GM10266 (cell line): ENCODE measurements around the gene NCBP3.

Experiments used
- DNase-seq: peaks from one replicate; pipeline ENCODE4 v3.0.0; 2012; ENCODE audit errors: extremely low spot score
- TF ChIP-seq, protein P1 (sequence below): IDR thresholded peaks from 2 replicates; pipeline ENCODE4 v1.5.1; 2012; ENCODE audit warnings: mild to moderate bottlenecking, low read depth; ENCODE audit not compliant: control insufficient read depth, insufficient read depth; ENCODE audit errors: missing control alignments

Gene NCBP3

DNA sequence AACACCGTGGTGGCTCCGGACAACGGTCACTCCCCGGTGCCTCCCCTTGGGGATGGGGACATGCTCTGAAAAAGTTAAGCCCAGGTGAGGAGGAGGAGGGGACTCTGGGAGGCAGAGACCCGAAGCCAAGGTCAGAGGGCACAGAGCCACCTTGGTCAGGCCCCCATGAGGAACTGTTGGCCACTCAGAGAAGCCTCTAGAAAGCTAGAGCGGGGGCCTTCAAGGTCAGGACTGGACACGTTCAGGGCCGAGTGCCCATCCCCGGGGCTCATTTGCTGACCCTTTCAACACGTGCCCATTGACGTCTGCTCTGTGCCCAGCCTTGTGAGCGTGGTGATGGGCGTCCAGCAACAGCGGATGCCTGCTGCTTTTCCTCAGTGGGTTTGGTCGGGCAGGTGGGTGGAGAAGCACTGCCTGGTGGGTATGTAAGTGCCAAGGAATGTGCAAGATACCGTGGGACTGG is 84.1 kb downstream of the NCBP3 start:
- TF ChIP-seq, protein P1, sequence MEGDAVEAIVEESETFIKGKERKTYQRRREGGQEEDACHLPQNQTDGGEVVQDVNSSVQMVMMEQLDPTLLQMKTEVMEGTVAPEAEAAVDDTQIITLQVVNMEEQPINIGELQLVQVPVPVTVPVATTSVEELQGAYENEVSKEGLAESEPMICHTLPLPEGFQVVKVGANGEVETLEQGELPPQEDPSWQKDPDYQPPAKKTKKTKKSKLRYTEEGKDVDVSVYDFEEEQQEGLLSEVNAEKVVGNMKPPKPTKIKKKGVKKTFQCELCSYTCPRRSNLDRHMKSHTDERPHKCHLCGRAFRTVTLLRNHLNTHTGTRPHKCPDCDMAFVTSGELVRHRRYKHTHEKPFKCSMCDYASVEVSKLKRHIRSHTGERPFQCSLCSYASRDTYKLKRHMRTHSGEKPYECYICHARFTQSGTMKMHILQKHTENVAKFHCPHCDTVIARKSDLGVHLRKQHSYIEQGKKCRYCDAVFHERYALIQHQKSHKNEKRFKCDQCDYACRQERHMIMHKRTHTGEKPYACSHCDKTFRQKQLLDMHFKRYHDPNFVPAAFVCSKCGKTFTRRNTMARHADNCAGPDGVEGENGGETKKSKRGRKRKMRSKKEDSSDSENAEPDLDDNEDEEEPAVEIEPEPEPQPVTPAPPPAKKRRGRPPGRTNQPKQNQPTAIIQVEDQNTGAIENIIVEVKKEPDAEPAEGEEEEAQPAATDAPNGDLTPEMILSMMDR = no peak
- no peak for DNase-seq

DNA sequence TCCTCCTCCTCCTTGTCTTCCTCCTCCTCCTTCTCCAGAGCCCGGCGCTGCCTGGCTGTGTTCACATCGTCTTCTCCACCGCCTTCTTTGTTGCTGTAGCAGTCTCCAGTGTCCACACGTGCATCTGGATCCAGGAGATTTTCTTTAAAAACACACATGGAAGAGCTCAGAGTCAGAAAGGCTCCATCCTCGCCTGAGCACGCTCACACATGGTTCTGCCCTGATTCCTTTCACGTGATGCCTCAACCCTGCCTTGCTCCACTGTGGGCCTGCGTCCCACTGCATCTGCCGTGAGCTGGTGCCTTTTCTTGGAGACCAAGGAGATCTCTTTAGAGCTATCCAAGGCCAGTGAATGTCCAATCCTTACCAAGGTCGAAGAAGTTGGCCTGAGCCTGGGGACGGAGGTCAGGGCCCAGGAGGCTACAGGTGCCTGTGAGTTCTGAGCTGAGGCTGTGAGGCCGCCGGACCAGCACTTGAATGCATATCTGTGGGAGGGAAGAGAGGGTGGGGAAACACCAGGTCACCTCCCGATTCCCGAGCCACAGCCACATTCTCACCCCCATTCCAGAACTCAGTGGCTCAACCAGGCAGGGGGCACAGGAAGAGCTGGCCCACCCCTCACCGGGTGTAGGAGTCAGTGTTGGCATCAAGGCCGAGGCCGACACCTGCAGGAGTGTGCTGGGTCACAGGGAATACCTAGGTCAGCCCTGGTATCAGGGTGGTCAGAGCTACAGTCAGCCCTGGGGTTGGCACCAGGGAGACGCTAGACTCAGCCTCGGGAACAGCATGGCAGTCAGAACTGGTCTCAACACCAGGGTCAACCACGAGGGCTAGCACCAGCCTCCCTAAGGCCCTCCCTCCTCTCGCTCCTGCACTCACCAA is 84.8 kb downstream of the NCBP3 start:
- no peak for DNase-seq
- TF ChIP-seq, protein P1 = no peak

DNA sequence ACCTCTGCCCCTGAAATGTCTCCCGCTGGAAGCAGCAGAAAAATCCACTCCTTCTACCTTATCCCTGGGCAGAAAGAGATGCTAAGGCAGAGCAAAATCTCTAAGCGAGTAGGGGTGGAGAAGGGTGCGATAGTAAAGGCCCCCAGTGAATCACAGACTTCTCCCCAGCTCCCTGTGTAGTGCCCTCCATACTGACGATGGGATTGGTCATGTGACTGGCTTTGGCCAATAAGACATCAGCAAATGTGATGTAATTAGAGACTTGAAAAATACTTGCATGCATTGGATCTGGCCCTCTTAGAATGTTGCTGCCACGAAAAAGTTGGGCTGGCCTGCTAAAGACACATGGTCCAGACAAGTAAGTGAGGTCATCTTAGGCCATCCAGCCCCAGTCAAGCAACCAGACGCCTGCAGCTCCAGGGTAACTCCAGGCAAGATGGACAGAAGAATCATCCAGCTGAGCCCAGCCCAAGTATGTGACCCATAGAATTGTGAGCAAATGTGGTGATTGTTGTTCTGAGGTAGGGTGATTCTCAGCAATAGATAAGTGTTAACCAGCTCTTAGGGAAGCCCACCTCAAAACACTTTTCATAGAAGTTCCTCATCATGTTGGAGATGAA is 86.3 kb downstream of the NCBP3 start:
- DNase-seq = no peak
- TF ChIP-seq, protein P1 = no peak

DNA sequence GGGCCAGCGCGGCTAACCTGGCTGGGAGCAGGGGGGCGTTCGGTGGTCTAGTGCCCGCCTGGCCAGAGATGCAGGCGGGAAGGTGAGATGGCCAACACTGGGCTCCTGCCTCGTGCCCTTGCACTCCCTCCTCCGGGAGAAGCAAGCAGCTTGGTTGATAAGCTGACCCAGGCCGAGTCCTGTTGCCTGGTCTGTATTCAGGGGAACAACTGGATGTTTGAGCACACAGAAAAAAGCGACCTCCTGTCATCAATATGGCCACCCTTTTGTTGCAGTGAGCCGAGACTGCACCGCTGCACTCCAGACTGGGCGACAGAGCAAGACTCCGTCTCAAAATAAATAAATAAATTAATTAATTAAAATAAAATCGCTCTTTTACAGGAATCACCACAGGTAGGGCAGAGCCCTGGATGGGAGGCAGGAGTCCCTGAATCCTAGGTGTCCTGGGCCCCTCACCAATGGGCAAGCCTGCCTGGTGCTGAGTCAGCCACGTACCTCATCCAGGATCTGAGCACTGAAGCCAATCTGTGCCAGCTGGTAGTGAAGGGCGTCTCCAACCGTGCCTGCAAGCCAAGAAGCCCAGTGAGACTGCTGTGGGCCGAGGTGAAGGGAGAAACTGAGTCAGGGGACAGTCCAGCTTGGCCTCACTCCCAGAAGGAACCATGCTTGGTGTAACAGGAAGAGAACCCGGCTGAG is 90.6 kb downstream of the NCBP3 start:
- TF ChIP-seq, protein P1 = no peak

DNA sequence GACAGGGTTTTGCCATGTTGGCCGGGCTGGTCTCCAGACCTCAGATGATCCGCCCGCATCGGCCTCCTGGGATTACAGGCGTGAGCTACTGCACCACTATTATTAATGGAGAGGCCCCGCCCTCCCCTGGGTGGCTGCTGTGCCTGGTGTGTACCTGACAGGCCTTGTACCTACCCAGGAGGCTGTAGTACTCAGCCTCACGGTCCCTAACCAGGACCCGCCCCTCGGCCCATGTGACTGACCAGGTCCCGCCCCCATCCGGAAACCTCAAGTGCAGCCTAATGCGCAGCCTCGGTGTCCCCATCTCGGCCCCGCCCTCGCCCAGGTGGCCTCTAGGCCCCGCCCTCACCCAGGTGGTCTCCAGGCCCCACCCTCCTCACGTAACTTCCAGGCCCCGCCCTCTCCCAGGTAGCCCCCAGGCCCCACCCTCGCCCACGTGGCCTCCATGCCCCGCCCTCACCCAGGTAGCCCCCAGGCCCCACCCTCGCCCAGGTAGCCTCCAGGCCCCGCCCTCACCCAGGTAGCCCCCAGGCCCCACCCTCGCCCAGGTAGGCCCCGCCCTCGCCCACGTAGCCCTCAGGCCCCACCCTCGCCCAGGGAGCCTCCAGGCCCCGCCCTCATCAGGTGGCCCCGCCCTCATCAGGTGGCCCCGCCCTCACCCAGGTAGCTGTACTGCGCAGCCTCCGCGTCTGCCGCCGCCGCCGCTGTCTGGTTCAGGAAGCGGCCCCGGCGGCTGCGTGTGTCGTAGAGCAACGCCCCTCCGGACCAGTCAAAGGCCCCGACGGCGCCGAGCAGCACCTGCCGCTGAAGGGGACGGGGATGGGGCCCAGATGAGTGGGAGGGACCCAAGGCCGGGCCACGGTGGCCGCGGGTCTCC is 91.3 kb downstream of the NCBP3 start:
- no peak for DNase-seq
- TF ChIP-seq, protein P1 = no peak

More for the DNA sequence above, 90.6 kb downstream of the NCBP3 start:
- no peak for DNase-seq

DNA sequence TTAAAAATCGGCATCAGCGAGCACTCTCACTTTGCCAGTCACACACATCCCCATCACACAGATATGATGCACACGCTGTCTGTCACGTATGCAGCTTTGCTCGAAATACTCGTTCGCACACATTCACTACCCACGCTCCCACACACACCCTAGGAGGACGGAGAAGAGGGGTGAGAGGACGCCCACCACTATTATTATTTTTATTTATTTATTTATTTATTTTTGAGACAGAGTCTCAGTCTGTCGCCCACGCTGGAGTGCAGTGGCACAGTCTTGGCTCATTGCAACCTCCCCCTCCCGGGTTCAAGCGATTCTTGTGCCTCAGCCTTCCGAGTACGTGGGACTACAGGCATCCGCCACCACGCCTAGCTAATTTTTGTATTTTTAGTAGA is 92.0 kb downstream of the NCBP3 start:
- no peak for DNase-seq
- TF ChIP-seq, protein P1 = no peak
